ENCODE measurements around the gene PCBP3.

GRCh38 chr21:45618846-45619485 is 24.6 kb upstream of the PCBP3 start:
- TF ChIP-seq CTCF (IDR thresholded peaks at IDR 0.05; ENCODE audit: borderline replicate concordance, extremely low read depth, low read length, poor library complexity, severe bottlenecking) (no peak), EZH2 (IDR thresholded peaks at IDR 0.05; ENCODE audit: borderline replicate concordance, low read depth, low read length, severe bottlenecking) (no peak)
